Measurements from ENCODE around the gene RBM5.

DNA sequence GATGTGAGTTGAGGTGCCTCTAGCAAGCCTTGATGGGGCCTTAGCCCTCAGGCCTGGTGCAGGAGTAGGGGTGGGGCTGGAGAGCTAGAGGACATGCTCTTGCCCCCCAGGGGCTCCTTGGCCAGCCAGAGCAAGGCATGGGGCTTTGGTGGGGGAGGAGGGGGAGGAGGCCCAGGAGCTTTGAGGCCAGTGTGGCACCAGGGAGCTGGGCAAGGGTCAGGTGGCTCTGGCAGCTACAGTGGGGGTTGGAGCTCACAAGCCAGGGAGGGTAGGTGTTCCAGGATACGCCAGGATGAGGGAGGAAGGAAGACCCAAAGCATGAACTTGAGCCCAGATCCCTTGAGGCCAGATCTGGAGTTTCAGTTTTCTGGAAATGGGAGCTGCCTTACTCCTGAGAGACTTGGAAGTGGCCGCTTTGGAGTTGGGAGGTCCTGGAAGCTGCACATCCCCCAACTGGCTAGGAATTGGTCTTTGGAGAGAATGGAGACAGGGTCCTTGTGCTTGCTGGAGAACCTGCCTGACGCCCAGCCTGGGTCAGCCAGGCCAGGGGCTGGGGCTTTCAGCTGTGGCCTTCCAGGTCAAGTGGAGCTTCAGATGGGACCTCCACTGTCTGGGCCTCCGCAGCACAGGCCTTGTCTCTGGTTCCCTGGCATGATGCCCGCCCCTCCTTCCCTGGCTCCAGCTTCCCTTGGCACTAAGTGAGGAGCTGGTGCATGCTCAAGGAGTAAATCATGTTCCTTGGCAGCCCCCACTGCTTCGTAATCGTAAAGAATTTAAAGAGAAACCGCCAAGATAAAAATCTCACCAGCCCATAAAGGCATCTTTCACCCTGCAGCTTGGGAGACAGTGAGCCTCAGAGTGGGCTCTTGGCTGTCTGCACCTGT is 75.1 kb downstream of the RBM5 start:
- TF ChIP-seq, protein P1, sequence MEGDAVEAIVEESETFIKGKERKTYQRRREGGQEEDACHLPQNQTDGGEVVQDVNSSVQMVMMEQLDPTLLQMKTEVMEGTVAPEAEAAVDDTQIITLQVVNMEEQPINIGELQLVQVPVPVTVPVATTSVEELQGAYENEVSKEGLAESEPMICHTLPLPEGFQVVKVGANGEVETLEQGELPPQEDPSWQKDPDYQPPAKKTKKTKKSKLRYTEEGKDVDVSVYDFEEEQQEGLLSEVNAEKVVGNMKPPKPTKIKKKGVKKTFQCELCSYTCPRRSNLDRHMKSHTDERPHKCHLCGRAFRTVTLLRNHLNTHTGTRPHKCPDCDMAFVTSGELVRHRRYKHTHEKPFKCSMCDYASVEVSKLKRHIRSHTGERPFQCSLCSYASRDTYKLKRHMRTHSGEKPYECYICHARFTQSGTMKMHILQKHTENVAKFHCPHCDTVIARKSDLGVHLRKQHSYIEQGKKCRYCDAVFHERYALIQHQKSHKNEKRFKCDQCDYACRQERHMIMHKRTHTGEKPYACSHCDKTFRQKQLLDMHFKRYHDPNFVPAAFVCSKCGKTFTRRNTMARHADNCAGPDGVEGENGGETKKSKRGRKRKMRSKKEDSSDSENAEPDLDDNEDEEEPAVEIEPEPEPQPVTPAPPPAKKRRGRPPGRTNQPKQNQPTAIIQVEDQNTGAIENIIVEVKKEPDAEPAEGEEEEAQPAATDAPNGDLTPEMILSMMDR (optimal IDR thresholded peaks at IDR 0.05 in 1 of 3, IDR thresholded peaks at IDR 0.05 in 1 of 3, conservative IDR thresholded peaks at IDR 0.05 in 1 of 3; ENCODE audit: extremely low read depth in 1 of 3, insufficient read depth in 2 of 3, low read length in 3 of 3): no peak
- TF ChIP-seq EZH2 (IDR thresholded peaks at IDR 0.05; ENCODE audit: low read length): no peak

Measured in keratinocyte (primary cell).